ENCODE data around the gene HP1BP3.

GRCh38 chr1:20726118-20726911 lies 60.8 kb downstream of the HP1BP3 start:
- TF ChIP-seq, protein P1, sequence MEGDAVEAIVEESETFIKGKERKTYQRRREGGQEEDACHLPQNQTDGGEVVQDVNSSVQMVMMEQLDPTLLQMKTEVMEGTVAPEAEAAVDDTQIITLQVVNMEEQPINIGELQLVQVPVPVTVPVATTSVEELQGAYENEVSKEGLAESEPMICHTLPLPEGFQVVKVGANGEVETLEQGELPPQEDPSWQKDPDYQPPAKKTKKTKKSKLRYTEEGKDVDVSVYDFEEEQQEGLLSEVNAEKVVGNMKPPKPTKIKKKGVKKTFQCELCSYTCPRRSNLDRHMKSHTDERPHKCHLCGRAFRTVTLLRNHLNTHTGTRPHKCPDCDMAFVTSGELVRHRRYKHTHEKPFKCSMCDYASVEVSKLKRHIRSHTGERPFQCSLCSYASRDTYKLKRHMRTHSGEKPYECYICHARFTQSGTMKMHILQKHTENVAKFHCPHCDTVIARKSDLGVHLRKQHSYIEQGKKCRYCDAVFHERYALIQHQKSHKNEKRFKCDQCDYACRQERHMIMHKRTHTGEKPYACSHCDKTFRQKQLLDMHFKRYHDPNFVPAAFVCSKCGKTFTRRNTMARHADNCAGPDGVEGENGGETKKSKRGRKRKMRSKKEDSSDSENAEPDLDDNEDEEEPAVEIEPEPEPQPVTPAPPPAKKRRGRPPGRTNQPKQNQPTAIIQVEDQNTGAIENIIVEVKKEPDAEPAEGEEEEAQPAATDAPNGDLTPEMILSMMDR (IDR thresholded peaks at IDR 0.05 in 4 of 5, conservative IDR thresholded peaks at IDR 0.05 in 1 of 5) = no peak
- TF ChIP-seq POLR2A (IDR thresholded peaks at IDR 0.05) = no peak

Data from gastrocnemius medialis (tissue), 4 donors.